GM12865 (cell line): ENCODE results near the gene NEUROD1.
A peak's percentile ranks its signal among the peaks of the same experiment; 100 is the strongest.

Experiments
- DNase-seq: peaks from one replicate; pipeline ENCODE4 v3.0.0; 2010; ENCODE audit warnings: low read depth
- H3K4me3 ChIP-seq: 2 replicates; pipeline ENCODE4 v1.5.1; 2011; ENCODE audit warnings: mild to moderate bottlenecking, low read depth, low read length, control low read depth
- CTCF ChIP-seq: IDR thresholded peaks from 2 replicates; pipeline ENCODE4 v1.5.1; 2011; ENCODE audit warnings: low read length, control low read depth, low read depth, inconsistent platforms; ENCODE audit not compliant: insufficient read depth; ENCODE audit errors: missing control alignments

NEUROD1 gene

DNA sequence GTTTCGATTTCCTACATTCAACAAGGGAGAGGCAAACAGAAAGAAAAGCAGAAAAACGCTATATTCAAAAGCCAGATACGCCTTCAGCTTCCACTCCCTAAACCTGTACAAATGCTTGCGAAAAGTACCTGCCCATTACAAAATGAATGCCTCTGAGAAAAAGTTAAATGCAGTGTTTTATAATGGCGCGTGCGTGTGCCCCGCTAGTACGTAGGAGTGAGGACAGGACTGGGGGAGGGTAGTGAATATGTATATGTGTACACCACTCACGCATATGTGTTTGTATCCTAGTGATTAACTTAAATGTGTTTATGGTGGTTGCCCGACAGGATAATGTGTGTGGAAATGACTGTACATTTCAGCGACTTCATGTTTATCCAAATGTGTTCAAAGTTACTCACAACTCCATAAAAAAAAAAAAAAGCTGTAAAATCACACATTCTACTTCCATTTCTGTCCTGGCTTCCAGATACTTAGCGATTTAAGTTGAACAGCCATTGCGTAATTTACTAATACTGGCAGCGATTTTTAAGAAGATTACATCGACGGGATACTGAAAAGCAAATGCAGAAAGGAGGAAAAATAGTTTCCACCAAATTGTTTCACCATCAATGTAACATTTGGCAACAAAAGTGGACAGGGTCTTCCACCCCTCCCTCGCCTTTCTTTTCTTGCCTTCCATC is 1.3 kb downstream of the NEUROD1 start:
- no peak overlapping the region for H3K4me3 ChIP-seq
- TF ChIP-seq CTCF: no peak
- no peak for DNase-seq

DNA sequence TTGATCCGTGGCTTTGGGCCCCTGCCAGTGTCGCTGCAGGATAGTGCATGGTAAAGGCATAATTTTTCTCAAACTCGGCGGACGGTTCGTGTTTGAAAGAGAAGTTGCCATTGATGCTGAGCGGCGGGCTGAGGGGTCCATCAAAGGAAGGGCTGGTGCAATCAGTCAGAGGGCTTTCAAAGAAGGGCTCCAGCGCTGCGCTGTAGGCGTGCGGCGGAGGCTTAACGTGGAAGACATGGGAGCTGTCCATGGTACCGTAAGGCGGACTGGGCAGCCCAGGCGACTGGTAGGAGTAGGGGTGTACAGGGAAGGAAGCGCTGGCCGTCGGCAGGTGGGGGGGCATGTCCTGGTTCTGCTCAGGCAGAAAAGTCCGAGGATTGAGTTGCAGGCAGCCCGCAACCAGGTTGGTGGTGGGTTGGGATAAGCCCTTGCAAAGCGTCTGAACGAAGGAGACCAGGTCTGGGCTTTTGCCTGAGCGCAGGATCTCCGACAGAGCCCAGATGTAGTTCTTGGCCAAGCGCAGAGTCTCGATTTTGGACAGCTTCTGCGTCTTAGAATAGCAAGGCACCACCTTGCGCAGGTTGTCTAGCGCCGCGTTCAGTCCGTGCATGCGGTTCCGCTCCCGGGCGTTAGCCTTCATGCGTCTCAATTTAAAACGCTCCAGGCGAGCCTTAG is 2.3 kb downstream of the NEUROD1 start:
- peak; percentile 73 for DNase-seq
- no peak for TF ChIP-seq CTCF
- no peak overlapping the region for H3K4me3 ChIP-seq

DNA sequence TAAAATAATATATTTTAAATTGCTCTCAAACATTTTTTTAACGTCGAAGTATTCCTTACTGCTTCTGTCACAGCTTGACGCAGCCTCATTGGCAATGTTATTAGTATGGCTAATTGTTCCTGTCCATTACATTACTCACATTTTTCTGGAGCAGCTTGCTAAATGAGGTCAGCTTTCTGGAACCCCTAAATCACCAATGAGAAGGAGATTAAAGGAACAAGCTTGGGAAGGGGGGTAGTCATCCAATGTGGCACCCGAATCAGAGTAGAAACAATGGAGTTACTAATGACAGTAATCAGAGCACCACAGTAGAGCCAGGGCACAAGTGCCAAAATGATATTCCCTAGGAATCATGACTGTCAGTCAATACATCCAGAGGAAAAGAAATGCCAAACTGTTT is 5.1 kb downstream of the NEUROD1 start:
- no peak for TF ChIP-seq CTCF

GRCh38 chr2:181674461-181674860 is 5.9 kb downstream of the NEUROD1 start:
- TF ChIP-seq CTCF: no peak
- no peak for DNase-seq
- no peak overlapping the region for H3K4me3 ChIP-seq

More for the DNA sequence above, 5.1 kb downstream of the NEUROD1 start:
- no peak for DNase-seq
- no peak overlapping the region for H3K4me3 ChIP-seq

- no peak for TF ChIP-seq CTCF
- H3K4me3 ChIP-seq: no peak overlapping the region
- no peak for DNase-seq
Measured at GRCh38 chr2:181673173-181673572, 7.1 kb downstream of the NEUROD1 start.

GRCh38 chr2:181672255-181673008 is 7.9 kb downstream of the NEUROD1 start:
- H3K4me3 ChIP-seq: no peak overlapping the region
- DNase-seq: peak; percentile 38
- no peak for TF ChIP-seq CTCF

DNA sequence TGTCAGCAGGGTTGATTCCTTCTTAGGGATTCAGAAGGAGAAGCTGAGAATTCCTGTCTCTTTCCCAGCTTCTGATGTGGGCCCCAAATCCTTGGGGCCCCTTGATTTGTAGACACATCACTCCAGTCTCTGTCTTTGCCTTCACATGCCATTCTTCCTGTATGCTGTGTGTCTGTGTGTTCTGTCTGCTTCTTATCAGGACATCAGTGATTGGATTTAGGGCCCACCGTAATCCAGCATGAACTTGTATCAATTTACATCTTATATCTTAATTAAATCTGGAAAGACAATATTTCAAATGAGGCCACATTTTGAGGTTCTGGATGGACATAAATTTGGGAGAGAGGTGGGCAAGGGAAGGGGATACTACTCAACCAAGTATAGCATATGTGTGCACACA is 9.7 kb downstream of the NEUROD1 start:
- no peak for DNase-seq
- no peak overlapping the region for H3K4me3 ChIP-seq
- TF ChIP-seq CTCF: no peak
